Colonic mucosa (tissue), 4 donors: ENCODE data around the gene COLQ. TPM values are rescaled to one million over a fixed set of nuclear protein-coding genes. Genes with fewer than 3 reads are reported as not detected.

Source experiments
- DNase-seq: peaks from one replicate; pipeline ENCODE4 v3.0.0-alpha.2; 2020
- H3K27ac ChIP-seq: fragments of 200-600 bp; one replicate; pipeline ENCODE4 v1.8.0; 2021
- H3K27me3 ChIP-seq: fragments of 200-600 bp; one replicate; pipeline ENCODE4 v1.8.0; 2021
- H3K36me3 ChIP-seq: fragments of 200-600 bp; one replicate; pipeline ENCODE4 v1.8.0; 2021
- H3K4me1 ChIP-seq: fragments of 200-600 bp; one replicate; pipeline ENCODE4 v1.8.0; 2021; ENCODE audit warnings: mild to moderate bottlenecking
- H3K4me3 ChIP-seq: fragments of 200-600 bp; one replicate; pipeline ENCODE4 v1.8.0; 2021
- H3K9ac ChIP-seq, 2 donors: one replicate each; pipeline ENCODE4 v1.7.0; 2013; ENCODE audit warnings: control low read depth in 2 of 2, low read depth in 2 of 2, low read length in 2 of 2
- H3K9me3 ChIP-seq: fragments of 200-600 bp; one replicate; pipeline ENCODE4 v1.8.0; 2021
- intact Hi-C: fragments of 100-400 bp; cut with DNase I; formaldehyde crosslinking; loops from one replicate; pipeline ENCODE4 v1.14.1; 2022
- total RNA-seq, 2 donors: library from RNA; stranded (reverse); fragmentation: NEBNext Ultra II Directional in 1 of 2; extraction: Animal tissue kit (Norgen Biotek cat#: 25700) in 1 of 2; gene quantifications; one replicate each; pipeline ENCODE4 v1.2.1, GENCODE V29; 2021
- TF ChIP-seq, protein P1 (sequence below): fragments of 200-600 bp; IDR thresholded peaks from one replicate; pipeline ENCODE4 v1.8.0; 2022; ENCODE audit warnings: antibody characterized with exemption, mild to moderate bottlenecking
- donor health status: healthy.
- donor health status: DM: no; HTN: no; CAD: no.
- donor health status: DM: no; HTN: no; CAD: no.

The COLQ gene
- total RNA-seq, 2 donors from 2014 or later = 0.79 to 0.85 TPM

DNA sequence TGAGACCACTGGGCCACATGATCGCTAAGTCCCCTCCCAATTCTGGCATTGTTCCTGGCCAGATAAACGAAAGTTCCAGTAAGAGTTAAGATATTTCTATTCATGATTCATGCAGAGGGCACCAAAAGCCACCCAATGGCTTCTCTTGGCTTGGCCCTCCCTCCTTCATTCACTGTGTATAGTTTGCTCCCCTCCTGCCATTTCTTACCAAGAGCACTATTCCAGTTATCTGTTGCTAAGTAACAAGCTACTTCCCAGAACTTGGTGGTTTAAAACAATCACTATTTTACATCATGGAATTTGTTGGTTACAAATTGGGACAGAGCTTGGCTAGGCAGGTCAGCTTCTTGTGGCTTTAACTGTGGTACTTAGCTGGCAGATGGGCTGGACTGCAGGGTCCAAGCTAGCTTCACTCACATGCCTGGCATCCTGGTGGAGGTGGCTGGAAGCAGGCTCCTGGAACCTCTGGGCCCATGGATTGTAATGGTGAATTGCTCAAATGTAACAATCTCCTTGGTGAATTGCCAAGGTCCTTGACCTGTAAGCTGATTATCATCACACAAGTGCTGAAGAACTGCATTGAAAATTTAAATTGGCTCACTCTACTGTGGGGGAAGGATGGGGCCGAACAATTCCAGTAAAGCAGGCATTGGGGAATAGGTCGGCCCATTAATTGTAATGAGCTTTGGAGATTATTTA lies 77.5 kb downstream of the COLQ start:
- no peak for DNase-seq
- TF ChIP-seq, protein P1, sequence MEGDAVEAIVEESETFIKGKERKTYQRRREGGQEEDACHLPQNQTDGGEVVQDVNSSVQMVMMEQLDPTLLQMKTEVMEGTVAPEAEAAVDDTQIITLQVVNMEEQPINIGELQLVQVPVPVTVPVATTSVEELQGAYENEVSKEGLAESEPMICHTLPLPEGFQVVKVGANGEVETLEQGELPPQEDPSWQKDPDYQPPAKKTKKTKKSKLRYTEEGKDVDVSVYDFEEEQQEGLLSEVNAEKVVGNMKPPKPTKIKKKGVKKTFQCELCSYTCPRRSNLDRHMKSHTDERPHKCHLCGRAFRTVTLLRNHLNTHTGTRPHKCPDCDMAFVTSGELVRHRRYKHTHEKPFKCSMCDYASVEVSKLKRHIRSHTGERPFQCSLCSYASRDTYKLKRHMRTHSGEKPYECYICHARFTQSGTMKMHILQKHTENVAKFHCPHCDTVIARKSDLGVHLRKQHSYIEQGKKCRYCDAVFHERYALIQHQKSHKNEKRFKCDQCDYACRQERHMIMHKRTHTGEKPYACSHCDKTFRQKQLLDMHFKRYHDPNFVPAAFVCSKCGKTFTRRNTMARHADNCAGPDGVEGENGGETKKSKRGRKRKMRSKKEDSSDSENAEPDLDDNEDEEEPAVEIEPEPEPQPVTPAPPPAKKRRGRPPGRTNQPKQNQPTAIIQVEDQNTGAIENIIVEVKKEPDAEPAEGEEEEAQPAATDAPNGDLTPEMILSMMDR = no peak
- Histone ChIP-seq H3K9me3 (no peaks in the 10 kb centered on the region), H3K4me1 (no peaks in the 10 kb centered on the region), H3K36me3 (peaks cover 9% of the 10 kb centered on the region), H3K27me3 (no peaks in the 10 kb centered on the region), H3K27ac (no peak overlapping the region), H3K9ac (no peak overlapping the region), H3K4me3 (no peak overlapping the region)
- intact Hi-C loops = no loop called here

DNA sequence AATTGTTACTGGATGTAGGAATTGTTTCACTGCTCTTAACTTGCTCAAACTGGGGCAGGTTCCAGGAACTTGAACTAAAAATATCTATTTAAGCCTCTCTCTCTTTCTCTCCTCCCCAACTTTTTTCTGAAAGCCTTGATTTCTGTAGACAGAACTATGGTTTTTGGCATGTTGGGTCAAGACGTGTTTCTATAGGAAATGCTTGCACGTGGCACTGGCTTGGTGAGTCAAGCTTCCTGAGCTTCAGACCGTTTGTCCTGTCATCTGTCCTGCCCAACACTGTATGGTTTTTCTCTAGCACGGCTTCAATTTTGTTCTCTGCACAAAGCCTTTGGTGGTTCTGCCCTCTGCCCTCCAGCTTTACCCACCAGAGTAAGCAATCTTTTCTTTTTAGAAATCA lies 80.6 kb downstream of the COLQ start:
- no peaks in the 10 kb centered on the region for H3K27me3 ChIP-seq
- no peak overlapping the region for H3K9ac ChIP-seq
- intact Hi-C loops = no loop called here
- no peak for DNase-seq
- H3K36me3 ChIP-seq = peaks cover 12% of the 10 kb centered on the region
- H3K4me1 ChIP-seq = no peaks in the 10 kb centered on the region
- TF ChIP-seq, protein P1 = no peak
- H3K4me3 ChIP-seq = no peak overlapping the region
- H3K9me3 ChIP-seq = no peaks in the 10 kb centered on the region
- H3K27ac ChIP-seq = no peak overlapping the region

DNA sequence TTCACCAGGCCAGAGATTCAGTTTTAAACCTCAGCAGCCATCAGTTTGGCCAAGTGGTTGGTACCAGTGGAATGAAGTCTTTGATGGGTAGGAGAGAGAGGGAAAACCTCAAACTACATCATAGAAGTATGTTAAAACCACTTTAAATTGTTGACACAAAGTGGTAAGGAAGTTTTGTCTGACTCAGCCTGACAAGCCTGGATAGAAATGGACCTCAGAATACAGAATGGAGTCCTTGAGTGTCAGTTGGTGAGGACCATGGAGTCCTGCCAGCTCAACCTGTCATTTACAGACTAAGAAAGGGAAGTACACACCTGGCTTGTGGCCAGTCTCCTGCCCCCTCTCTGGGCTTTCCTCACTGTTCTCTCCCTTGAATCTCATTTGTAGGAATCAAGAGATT lies 82.0 kb downstream of the COLQ start:
- H3K9ac ChIP-seq = no peak overlapping the region
- no peak for DNase-seq
- H3K9me3 ChIP-seq = no peaks in the 10 kb centered on the region
- H3K36me3 ChIP-seq = peaks cover 22% of the 10 kb centered on the region
- H3K27me3 ChIP-seq = no peaks in the 10 kb centered on the region
- TF ChIP-seq, protein P1 = no peak
- H3K4me3 ChIP-seq = no peak overlapping the region
- no peak overlapping the region for H3K27ac ChIP-seq
- intact Hi-C loops = loop anchor here (10.0 kb wide), 1 partner anchor 115 kb away; no protein-coding TSS in a partner anchor
- H3K4me1 ChIP-seq = no peaks in the 10 kb centered on the region

DNA sequence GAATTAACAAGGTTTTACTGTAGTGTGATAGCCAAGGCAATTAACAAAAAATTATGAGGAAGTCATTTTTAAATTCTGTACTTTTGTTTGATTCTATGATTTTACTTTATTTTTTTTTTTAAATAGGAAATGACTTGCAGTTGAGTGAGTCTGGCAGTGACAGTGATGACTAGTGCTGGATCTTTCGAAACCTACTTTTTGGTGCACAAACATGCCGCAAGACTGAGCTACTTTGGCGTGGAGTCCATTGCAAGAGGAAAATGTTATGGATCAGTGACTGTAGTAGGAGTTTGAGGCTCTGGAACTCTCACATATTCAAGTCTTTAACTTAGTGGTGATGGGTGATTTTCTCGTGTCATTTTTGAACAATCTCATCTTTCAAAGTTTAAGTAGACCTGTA lies 82.5 kb downstream of the COLQ start:
- H3K36me3 ChIP-seq = peaks cover 22% of the 10 kb centered on the region
- no peaks in the 10 kb centered on the region for H3K9me3 ChIP-seq
- no peak overlapping the region for H3K9ac ChIP-seq
- no peak for DNase-seq
- TF ChIP-seq, protein P1 = no peak
- no peaks in the 10 kb centered on the region for H3K4me1 ChIP-seq
- intact Hi-C loops = loop anchor here (10.0 kb wide), 1 partner anchor 116 kb away; no protein-coding TSS in a partner anchor
- no peak overlapping the region for H3K27ac ChIP-seq
- H3K27me3 ChIP-seq = no peaks in the 10 kb centered on the region
- H3K4me3 ChIP-seq = no peak overlapping the region

DNA sequence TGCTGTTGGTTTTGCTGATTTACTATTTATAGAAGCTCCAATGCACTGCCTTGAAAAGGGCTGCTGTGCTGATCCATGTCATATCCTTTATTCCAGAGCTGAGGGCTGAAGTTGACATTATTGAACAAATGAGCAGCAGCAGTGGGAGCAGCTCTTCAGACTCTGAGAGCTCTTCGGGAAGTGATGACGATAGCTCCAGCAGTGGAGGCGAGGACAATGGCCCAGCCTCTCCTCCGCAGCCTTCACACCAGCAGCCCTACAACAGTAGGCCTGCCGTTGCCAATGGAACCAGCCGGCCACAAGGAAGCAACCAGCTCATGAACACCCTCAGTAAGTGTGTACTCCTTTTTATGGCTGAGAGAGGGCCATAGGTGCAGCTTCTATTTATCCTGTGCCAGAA lies 85.3 kb downstream of the COLQ start:
- intact Hi-C loops = loop anchor here (10.0 kb wide), 1 partner anchor 119 kb away; no protein-coding TSS in a partner anchor
- H3K36me3 ChIP-seq = peaks cover 29% of the 10 kb centered on the region
- TF ChIP-seq, protein P1 = no peak
- no peak overlapping the region for H3K4me3 ChIP-seq
- no peaks in the 10 kb centered on the region for H3K9me3 ChIP-seq
- H3K27me3 ChIP-seq = no peaks in the 10 kb centered on the region
- no peak overlapping the region for H3K27ac ChIP-seq
- DNase-seq = no peak
- H3K9ac ChIP-seq = no peak overlapping the region
- H3K4me1 ChIP-seq = no peaks in the 10 kb centered on the region
